Upper lobe of right lung (tissue), 1 donor: ENCODE data around the gene SFXN4. TPM values are rescaled to one million over a fixed set of nuclear protein-coding genes. Genes with fewer than 3 reads are reported as not detected.

Source experiments
- ATAC-seq: fragments of 200-7000 bp; cut with Tn5 transposase; one replicate; pipeline ENCODE4 v1.9.1; 2020; ENCODE audit warnings: mild to moderate bottlenecking, moderate library complexity
- DNase-seq: peaks from one replicate; pipeline ENCODE4 v3.0.0-alpha.2; 2020
- H3K27ac ChIP-seq: fragments of 200-600 bp; one replicate; pipeline ENCODE4 v1.8.0; 2022
- H3K27me3 ChIP-seq: fragments of 200-600 bp; one replicate; pipeline ENCODE4 v1.8.0; 2022; ENCODE audit warnings: mild to moderate bottlenecking
- H3K36me3 ChIP-seq: fragments of 200-600 bp; one replicate; pipeline ENCODE4 v1.8.0; 2022
- H3K4me1 ChIP-seq: fragments of 200-600 bp; one replicate; pipeline ENCODE4 v1.8.0; 2022
- H3K4me3 ChIP-seq: fragments of 200-600 bp; one replicate; pipeline ENCODE4 v1.8.0; 2022; ENCODE audit warnings: mild to moderate bottlenecking
- H3K9me3 ChIP-seq: fragments of 200-600 bp; one replicate; pipeline ENCODE4 v1.8.0; 2022
- intact Hi-C: fragments of 100-400 bp; cut with DNase I; formaldehyde crosslinking; loops from one replicate; pipeline ENCODE4 v1.11.0; 2022
- total RNA-seq: library from RNA; stranded (reverse); fragmentation: NEBNext Ultra II Directional; extraction: Animal tissue kit (Norgen Biotek cat#: 25700); gene quantifications from one replicate; pipeline ENCODE4 v1.2.1, GENCODE V29; 2021
- TF ChIP-seq, protein P1 (sequence below): fragments of 200-600 bp; IDR thresholded peaks from one replicate; pipeline ENCODE4 v1.8.0; 2022; ENCODE audit warnings: antibody characterized with exemption
- donor health status: DM: no; HTN: yes; CAD: no; lungs with severe emphysema.

The SFXN4 gene
- total RNA-seq, 1 donor from 2014 or later: 20.8 TPM

DNA sequence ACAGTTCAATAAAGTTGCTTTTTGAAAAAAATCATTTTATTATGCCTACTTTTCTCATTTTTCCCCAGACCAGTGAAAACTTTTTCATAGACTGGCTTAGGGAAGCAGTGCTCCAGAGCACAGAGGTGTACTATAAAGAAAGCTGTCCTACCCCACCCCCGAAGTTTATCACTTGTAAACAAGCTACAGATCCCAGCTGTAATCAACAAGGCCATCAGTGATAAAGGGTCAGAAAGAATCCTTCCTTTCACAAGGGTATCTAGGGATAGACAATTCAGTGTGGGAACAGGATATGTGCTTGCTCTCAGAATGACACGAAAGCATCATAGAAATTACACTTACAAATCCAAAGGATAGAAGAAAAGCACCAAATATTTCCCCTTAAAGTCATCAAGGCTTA lies 8.6 kb upstream of the SFXN4 start:
- H3K9me3 ChIP-seq: no peaks in the 10 kb centered on the region
- DNase-seq (no peak), ATAC-seq (no peak)
- H3K36me3 ChIP-seq: peaks cover 60% of the 10 kb centered on the region
- no peak overlapping the region for H3K4me3 ChIP-seq
- H3K27me3 ChIP-seq: no peaks in the 10 kb centered on the region
- peaks cover 6% of the 10 kb centered on the region for H3K4me1 ChIP-seq
- TF ChIP-seq, protein P1, sequence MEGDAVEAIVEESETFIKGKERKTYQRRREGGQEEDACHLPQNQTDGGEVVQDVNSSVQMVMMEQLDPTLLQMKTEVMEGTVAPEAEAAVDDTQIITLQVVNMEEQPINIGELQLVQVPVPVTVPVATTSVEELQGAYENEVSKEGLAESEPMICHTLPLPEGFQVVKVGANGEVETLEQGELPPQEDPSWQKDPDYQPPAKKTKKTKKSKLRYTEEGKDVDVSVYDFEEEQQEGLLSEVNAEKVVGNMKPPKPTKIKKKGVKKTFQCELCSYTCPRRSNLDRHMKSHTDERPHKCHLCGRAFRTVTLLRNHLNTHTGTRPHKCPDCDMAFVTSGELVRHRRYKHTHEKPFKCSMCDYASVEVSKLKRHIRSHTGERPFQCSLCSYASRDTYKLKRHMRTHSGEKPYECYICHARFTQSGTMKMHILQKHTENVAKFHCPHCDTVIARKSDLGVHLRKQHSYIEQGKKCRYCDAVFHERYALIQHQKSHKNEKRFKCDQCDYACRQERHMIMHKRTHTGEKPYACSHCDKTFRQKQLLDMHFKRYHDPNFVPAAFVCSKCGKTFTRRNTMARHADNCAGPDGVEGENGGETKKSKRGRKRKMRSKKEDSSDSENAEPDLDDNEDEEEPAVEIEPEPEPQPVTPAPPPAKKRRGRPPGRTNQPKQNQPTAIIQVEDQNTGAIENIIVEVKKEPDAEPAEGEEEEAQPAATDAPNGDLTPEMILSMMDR: no peak
- H3K27ac ChIP-seq: no peak overlapping the region
- intact Hi-C loops: no loop called here

DNA sequence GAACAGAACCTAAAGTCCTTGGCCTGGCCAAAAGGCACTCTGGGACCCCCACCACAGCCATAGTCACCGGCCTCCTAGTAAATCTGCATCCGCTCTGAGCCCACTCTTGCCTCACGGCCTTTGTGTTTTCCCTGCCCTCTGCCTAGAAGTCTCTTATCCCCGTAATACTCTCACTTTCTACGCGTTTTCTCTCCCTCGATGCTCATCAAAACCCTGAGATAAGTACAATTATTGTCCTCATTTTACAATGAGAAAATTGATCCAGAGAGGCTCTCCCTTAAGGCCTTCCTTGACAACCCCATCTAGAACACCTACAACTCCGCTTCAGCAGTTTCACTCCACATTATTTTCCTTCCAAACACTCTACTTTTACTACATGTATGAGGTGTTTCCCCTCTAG lies 1.5 kb upstream of the SFXN4 start:
- H3K27me3 ChIP-seq: no peaks in the 10 kb centered on the region
- H3K36me3 ChIP-seq: peaks cover 49% of the 10 kb centered on the region
- intact Hi-C loops: no loop called here
- H3K9me3 ChIP-seq: no peaks in the 10 kb centered on the region
- DNase-seq (peak; percentile 10), ATAC-seq (no peak)
- TF ChIP-seq, protein P1: no peak
- peak overlapping the region; percentile 91 for H3K27ac ChIP-seq
- H3K4me3 ChIP-seq: no peak overlapping the region
- peaks cover 8% of the 10 kb centered on the region for H3K4me1 ChIP-seq

DNA sequence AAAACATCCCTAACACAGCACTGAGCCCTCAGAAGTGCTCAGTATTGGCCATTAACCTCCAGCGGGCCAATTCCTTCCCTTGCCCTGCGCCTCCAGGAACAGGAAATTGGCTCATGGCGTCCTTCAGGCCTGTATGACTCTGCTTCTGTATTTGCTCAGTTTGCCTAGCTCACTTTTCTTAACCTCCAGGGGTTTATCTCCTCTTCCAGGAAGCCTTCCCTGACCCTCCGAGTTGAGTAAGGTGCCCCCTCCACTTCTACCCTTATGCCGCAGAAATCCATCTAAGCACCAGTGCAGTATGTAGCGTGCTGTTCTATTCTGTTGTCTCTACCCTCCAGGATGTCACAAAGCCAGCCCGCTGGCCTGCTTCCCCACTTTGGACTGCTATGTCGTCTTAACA lies 1.1 kb upstream of the SFXN4 start:
- no peak for DNase-seq
- ATAC-seq: no peak

DNA sequence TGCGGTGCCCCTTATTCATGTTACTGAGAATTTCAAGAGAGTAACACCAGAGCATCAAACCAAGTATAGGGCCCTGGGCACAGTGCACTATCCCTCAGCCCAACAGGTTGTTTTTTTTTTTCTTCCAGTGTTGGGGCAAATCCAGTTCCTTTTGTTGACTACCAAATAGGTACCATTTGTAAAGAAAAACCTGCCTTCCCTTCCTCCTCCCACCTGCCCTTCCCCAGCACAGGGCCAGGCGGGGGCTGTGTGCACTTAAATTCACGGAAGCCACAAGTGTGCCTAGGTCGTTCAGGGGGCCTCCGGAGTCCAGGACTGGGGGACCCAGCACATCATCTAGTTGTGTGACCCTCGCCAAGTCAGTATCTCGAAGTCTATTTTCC lies 595 bp upstream of the SFXN4 start:
- Histone ChIP-seq H3K36me3 (peaks cover 39% of the 10 kb centered on the region), H3K27ac (peak overlapping the region; percentile 91), H3K9me3 (no peaks in the 10 kb centered on the region), H3K27me3 (no peaks in the 10 kb centered on the region), H3K4me3 (peak overlapping the region; percentile 83), H3K4me1 (peaks cover 8% of the 10 kb centered on the region)
- no peak for ATAC-seq
- TF ChIP-seq, protein P1: no peak
- intact Hi-C loops: no loop called here
- DNase-seq: peak; percentile 52

More for the DNA sequence above, 1.1 kb upstream of the SFXN4 start:
- Histone ChIP-seq H3K27me3 (no peaks in the 10 kb centered on the region), H3K27ac (peak overlapping the region; percentile 91), H3K4me1 (peaks cover 8% of the 10 kb centered on the region), H3K36me3 (peaks cover 44% of the 10 kb centered on the region), H3K9me3 (no peaks in the 10 kb centered on the region), H3K4me3 (no peak overlapping the region)
- TF ChIP-seq, protein P1: no peak
- intact Hi-C loops: no loop called here

DNA sequence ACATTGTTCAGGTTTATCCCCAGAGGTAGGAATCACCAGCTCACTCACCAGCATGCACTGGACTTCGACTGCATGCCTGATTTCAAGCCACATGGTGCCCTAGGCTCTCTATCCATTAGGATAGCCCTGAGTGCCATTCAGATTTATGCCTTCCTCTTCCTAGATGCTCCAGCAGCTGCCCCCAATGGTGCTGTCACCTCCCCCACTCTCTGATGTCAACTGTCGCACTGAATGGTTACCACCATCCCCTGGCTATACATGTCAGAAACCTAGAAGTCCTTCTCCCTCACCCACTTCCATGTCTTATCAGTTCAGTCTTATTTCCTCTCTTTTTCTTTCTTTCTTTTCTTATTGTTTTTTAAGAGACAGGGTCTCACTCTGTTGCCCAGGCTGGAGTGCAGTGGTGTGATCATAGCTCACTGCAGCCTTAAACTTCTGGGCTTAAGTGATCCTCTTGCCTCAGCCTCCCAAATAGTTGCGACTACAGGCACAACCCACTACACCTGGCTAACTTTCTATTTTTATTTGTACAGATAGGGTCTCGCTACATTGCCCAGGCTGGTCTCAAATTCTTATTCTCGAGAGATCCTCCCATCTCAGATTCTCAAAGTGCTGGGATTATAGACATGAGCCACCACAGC lies 2.9 kb downstream of the SFXN4 start:
- TF ChIP-seq, protein P1: no peak
- no peaks in the 10 kb centered on the region for H3K9me3 ChIP-seq
- H3K4me3 ChIP-seq: no peak overlapping the region
- peaks cover 32% of the 10 kb centered on the region for H3K36me3 ChIP-seq
- no peak for ATAC-seq
- peaks cover 8% of the 10 kb centered on the region for H3K4me1 ChIP-seq
- intact Hi-C loops: no loop called here
- no peak for DNase-seq
- H3K27me3 ChIP-seq: no peaks in the 10 kb centered on the region
- H3K27ac ChIP-seq: no peak overlapping the region
